Hepatocyte (in vitro differentiated cells): ENCODE data around the gene GOLPH3.

Experiments used
- CTCF ChIP-seq: fragments of 200-600 bp; sonication (generic); IDR thresholded peaks from 2 replicates; pipeline ENCODE4 v1.5.1; 2016; ENCODE audit warnings: antibody characterized with exemption, mild to moderate bottlenecking; ENCODE audit not compliant: poor library complexity
- EZH2 ChIP-seq: fragments of 200-600 bp; sonication (generic); IDR thresholded peaks from 2 replicates; pipeline ENCODE4 v1.6.1; 2016; ENCODE audit warnings: antibody characterized with exemption, mild to moderate bottlenecking, borderline replicate concordance

- TF ChIP-seq CTCF (no peak), EZH2 (no peak)
Measured at GRCh38 chr5:32083981-32084430, 90.1 kb downstream of the GOLPH3 start.
